GM20000 (cell line): ENCODE results near the gene PWWP2B.
A peak's percentile ranks its signal among the peaks of the same experiment; 100 is the strongest.

Experiments used
- DNase-seq: peaks from one replicate; pipeline ENCODE4 v3.0.0; 2012; ENCODE audit warnings: low spot score
- TF ChIP-seq, protein P1 (sequence below): IDR thresholded peaks from 2 replicates; pipeline ENCODE4 v1.5.1; 2012; ENCODE audit warnings: mild to moderate bottlenecking, control low read depth; ENCODE audit errors: extremely low read depth, missing control alignments

Gene PWWP2B

GRCh38 chr10:132458586-132459300, 61.7 kb downstream of the PWWP2B start:
- peak; percentile 90 for DNase-seq
- TF ChIP-seq, protein P1, sequence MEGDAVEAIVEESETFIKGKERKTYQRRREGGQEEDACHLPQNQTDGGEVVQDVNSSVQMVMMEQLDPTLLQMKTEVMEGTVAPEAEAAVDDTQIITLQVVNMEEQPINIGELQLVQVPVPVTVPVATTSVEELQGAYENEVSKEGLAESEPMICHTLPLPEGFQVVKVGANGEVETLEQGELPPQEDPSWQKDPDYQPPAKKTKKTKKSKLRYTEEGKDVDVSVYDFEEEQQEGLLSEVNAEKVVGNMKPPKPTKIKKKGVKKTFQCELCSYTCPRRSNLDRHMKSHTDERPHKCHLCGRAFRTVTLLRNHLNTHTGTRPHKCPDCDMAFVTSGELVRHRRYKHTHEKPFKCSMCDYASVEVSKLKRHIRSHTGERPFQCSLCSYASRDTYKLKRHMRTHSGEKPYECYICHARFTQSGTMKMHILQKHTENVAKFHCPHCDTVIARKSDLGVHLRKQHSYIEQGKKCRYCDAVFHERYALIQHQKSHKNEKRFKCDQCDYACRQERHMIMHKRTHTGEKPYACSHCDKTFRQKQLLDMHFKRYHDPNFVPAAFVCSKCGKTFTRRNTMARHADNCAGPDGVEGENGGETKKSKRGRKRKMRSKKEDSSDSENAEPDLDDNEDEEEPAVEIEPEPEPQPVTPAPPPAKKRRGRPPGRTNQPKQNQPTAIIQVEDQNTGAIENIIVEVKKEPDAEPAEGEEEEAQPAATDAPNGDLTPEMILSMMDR = peak; percentile 98

DNA sequence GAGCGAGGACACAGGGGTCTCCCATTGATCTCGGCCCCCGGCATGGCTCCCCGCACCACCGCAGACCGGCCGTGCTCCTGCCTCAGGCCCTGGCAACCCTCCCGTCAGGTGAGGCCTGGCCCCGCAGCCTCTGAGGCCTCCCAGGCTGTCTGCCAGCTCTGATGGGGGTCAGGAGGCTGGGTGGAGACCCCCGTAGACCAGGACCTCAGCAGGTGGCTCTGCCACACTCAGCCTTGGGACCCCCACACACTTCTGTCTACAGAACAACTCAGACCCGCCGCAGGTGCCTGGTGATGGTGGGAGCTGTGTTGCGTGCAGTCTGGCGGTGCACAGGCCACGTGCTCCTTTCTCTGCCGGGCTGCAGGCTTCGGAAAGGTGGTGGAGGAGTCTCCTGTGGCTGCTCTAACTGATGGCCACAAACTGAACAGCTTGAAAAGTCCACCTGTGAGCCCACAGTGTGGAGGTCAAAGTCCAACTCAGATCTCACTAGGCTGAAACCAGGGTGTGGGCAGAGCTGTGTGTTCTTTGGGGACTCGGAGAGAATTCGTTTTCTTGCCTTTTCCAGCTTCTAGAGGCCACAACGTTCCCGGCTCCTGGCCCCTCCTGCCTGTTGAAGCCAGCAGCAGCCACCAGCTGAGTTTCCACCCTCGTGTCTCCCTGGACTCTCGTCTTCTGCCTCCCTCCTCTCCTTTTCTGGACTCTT, 62.5 kb downstream of the PWWP2B start:
- TF ChIP-seq, protein P1 = no peak
- peak; percentile 47 for DNase-seq

DNA sequence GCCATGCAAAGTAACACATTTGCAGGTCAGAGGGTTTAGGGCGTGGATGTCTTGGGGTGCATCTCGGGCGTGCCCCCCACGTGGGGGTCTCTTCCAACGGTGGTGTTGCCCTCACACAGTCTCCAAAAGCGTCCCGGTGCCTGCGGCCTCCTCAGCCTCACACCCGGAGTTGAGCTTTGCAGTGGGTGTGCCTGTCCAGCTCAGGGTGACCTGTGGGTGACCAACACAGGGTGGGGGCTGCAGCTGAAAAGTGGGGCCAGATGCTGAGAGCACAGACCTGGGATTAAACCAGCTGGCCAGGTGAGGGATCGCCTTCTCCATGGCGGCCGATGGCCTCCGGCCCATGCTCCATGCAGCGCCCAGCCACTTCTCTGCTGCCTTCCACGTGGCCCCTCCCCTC, 63.1 kb downstream of the PWWP2B start:
- no peak for DNase-seq
- TF ChIP-seq, protein P1 = no peak

DNA sequence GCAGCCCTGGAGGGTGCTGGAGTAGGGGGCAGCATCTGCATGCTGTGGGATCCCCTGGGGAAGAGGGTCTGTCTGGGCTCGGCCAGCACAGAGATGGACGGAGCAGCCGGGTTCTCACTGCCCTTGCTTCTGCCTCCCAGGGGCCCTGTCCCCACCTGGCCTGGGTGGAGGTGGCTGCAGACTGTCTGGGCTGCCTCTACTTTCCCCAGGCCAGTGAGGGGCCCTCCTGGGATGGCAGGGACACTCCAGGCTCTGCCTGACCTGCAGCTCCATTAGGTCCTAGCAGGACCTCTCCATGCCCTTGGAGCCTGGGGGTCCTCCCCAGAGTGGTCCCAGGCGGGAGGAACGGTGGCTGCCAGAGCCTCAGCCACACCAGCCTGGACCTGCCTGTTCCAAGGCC, 63.7 kb downstream of the PWWP2B start:
- TF ChIP-seq, protein P1 = no peak
- DNase-seq = no peak

DNA sequence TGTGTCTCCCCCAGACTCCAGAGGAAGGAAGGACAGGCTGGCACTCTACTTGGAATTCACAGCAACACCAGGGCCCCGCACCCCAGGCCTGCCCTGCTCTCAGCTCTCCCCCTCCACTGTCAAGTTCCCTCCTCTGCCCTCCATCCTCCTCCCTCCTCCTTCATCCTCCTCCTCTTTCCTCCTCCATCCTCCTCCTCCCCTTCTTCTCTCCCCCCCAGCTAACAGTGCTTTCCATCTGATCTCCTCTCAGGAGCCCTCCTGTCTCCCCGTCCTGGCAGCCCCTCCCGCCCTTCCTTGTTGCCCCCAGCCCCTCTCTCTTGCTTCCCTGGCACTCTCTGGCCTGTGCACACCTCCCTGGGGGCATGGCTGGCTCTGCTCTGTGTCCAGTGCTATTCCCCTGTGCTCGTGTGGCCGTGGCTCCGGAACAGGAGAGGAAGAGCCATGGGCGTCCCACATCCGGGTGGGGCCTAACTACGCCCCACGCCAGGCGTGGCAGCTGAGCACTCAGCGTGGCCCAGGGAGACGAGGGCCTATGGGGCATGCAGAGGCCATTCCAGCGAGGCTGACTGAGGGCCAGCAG, 64.2 kb downstream of the PWWP2B start:
- TF ChIP-seq, protein P1 = no peak
- DNase-seq = no peak

- no peak for DNase-seq
- TF ChIP-seq, protein P1 = no peak
Measured at GRCh38 chr10:132461683-132462231, 64.8 kb downstream of the PWWP2B start.
